ENCODE data around the gene KLF9.

DNA sequence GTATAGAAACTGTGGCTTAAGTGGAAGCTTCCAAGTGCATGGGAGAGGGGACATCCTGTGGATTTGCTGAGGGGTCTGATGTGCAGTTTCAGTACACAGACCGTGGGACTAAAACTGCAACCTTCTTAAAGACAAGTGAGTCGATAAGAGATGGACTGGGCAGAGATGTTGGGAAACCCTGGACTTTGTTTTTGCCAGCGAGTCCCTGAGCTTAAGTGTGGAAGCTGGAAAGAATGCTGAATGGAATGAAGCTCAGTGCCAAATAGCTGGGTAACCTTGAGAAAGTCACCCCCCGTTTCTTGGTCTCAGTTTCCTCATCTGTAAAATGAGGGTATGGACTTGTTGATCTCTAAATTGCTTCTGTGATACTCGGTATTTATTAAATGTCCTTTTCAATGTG lies 37.3 kb upstream of the KLF9 start:
- TF ChIP-seq STAT5B (CRISPR knock-in tag; IDR thresholded peaks at IDR 0.05) (no peak), POLR2A (conservative IDR thresholded peaks at IDR 0.05) (no peak), MEIS2 (IDR thresholded peaks at IDR 0.05; ENCODE audit: partially characterized antibody) (no peak), HDAC3 (IDR thresholded peaks at IDR 0.05; ENCODE audit: borderline replicate concordance, partially characterized antibody) (no peak), GABPA (tag; conservative IDR thresholded peaks at IDR 0.05; ENCODE audit: low read depth) (no peak), PHF8 (IDR thresholded peaks at IDR 0.05; ENCODE audit: borderline replicate concordance, low read length) (no peak)
- TF ChIP-seq, protein P1, sequence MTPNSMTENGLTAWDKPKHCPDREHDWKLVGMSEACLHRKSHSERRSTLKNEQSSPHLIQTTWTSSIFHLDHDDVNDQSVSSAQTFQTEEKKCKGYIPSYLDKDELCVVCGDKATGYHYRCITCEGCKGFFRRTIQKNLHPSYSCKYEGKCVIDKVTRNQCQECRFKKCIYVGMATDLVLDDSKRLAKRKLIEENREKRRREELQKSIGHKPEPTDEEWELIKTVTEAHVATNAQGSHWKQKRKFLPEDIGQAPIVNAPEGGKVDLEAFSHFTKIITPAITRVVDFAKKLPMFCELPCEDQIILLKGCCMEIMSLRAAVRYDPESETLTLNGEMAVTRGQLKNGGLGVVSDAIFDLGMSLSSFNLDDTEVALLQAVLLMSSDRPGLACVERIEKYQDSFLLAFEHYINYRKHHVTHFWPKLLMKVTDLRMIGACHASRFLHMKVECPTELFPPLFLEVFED (CRISPR knock-in tag; conservative IDR thresholded peaks at IDR 0.05), result no peak
- TF ChIP-seq, protein P2, sequence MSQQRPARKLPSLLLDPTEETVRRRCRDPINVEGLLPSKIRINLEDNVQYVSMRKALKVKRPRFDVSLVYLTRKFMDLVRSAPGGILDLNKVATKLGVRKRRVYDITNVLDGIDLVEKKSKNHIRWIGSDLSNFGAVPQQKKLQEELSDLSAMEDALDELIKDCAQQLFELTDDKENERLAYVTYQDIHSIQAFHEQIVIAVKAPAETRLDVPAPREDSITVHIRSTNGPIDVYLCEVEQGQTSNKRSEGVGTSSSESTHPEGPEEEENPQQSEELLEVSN (IDR thresholded peaks at IDR 0.05; ENCODE audit: borderline replicate concordance in 1 of 2, extremely low read depth in 1 of 2, insufficient read depth in 1 of 2, insufficient read length in 1 of 2, low read depth in 1 of 2, low read length in 1 of 2, poor library complexity in 1 of 2, severe bottlenecking in 1 of 2), result no peak
- TF ChIP-seq, protein P3, sequence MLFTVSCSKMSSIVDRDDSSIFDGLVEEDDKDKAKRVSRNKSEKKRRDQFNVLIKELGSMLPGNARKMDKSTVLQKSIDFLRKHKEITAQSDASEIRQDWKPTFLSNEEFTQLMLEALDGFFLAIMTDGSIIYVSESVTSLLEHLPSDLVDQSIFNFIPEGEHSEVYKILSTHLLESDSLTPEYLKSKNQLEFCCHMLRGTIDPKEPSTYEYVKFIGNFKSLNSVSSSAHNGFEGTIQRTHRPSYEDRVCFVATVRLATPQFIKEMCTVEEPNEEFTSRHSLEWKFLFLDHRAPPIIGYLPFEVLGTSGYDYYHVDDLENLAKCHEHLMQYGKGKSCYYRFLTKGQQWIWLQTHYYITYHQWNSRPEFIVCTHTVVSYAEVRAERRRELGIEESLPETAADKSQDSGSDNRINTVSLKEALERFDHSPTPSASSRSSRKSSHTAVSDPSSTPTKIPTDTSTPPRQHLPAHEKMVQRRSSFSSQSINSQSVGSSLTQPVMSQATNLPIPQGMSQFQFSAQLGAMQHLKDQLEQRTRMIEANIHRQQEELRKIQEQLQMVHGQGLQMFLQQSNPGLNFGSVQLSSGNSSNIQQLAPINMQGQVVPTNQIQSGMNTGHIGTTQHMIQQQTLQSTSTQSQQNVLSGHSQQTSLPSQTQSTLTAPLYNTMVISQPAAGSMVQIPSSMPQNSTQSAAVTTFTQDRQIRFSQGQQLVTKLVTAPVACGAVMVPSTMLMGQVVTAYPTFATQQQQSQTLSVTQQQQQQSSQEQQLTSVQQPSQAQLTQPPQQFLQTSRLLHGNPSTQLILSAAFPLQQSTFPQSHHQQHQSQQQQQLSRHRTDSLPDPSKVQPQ (CRISPR knock-in tag; IDR thresholded peaks at IDR 0.05; ENCODE audit: borderline replicate concordance), result no peak
- TF ChIP-seq, protein P4, sequence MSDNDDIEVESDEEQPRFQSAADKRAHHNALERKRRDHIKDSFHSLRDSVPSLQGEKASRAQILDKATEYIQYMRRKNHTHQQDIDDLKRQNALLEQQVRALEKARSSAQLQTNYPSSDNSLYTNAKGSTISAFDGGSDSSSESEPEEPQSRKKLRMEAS (CRISPR knock-in tag; IDR thresholded peaks at IDR 0.05), result no peak
- TF ChIP-seq, protein P5, sequence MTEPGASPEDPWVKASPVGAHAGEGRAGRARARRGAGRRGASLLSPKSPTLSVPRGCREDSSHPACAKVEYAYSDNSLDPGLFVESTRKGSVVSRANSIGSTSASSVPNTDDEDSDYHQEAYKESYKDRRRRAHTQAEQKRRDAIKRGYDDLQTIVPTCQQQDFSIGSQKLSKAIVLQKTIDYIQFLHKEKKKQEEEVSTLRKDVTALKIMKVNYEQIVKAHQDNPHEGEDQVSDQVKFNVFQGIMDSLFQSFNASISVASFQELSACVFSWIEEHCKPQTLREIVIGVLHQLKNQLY (CRISPR knock-in tag; conservative IDR thresholded peaks at IDR 0.05), result no peak
- TF ChIP-seq, protein P6, sequence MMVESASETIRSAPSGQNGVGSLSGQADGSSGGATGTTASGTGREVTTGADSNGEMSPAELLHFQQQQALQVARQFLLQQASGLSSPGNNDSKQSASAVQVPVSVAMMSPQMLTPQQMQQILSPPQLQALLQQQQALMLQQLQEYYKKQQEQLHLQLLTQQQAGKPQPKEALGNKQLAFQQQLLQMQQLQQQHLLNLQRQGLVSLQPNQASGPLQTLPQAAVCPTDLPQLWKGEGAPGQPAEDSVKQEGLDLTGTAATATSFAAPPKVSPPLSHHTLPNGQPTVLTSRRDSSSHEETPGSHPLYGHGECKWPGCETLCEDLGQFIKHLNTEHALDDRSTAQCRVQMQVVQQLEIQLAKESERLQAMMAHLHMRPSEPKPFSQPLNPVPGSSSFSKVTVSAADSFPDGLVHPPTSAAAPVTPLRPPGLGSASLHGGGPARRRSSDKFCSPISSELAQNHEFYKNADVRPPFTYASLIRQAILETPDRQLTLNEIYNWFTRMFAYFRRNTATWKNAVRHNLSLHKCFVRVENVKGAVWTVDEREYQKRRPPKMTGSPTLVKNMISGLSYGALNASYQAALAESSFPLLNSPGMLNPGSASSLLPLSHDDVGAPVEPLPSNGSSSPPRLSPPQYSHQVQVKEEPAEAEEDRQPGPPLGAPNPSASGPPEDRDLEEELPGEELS (CRISPR knock-in tag; IDR thresholded peaks at IDR 0.05; ENCODE audit: borderline replicate concordance), result no peak
